ENCODE results near the gene HMGN1.

The HMGN1 gene

DNA sequence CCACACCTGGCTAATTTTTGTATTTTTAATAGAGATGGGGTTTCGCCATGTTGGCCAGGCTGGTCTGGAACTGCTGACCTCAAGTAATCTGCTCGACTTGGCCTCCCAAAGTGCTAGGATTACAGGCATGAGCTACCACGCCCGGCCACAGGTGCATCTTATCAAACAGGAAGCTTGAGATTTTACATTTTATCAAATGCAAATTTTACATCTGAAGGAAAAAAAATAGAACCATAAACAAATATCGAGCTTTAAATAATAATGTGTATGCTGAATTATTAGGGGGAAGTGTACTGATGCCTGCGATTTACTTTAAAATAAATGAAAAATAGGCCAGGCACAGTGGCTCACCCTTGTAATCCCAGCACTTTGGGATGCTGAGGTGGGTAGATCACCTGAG is 18.9 kb downstream of the HMGN1 start:
- DNase-seq (ENCODE audit: low spot score) = no peak

DNA sequence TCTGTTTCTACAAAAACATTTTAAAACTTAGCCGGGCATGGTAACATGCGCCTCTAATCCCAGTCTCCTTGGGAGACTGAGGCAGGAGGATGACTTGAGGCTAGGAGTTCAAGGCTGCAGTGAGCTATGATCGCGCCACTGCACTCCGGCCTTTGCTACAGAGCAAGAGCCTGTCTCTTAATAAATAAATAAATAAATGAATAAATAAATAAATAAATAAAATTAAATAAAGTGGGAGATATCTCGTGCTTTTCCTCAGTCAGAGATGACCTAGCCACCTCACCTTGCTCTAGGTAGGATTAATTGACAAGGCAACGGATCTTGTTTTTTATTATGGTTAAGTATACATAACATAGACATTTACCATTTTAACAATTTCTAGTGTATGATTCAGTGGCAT is 21.2 kb downstream of the HMGN1 start:
- no peak for DNase-seq (ENCODE audit: low spot score)

DNA sequence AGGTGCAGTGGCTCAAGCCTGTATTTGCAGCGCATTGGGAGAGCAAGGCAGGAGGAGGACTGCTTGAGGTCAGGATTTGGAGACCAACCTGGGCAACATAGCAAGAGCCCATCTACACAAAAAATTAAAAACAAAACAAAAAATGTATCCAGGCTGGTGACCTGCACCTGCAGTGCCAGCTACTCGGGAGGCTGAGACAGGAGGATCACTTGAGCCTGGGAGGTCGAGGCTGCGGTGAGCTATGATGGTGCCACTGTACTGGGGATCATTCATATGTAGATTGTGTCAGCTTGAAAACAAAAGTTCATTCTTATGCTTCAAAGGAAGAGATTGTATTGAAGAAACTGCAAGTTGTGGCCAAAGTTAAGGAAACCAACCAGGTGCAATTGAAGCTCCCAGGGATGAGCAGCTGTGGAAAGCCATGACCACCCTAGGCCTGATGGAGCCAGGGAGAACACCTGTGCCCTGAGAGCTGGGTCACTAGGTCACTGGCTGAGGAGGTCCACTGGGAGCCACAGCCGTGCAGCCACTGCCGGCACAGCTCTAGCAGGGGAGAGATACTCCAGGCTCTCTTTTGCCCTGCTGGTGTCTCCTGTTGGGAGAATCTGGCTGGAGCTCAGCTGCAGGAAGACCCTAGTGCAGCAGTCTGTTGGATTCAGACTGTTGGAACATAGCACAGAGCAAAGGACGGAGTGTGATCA is 22.1 kb downstream of the HMGN1 start:
- no peak for DNase-seq (ENCODE audit: low spot score)

DNA sequence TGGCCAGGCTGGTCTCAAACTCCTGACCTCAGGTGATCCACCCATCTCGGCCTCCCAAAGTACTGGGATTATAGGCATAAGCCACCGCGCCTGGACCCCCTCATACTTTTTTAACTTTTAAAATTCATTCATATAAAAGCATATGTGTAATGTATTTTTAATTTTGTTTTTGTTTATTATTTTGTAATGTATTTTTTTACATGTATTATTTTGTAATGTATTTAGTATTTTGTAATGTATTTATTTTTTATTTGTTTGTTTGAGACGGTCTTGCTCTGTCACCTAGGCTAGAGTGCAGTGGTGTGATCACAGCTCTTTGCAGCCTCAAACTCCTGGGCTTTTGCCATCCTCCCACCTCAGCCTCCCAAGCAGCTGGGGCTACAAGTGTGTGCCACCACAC is 23.4 kb downstream of the HMGN1 start:
- no peak for DNase-seq (ENCODE audit: low spot score)

DNA sequence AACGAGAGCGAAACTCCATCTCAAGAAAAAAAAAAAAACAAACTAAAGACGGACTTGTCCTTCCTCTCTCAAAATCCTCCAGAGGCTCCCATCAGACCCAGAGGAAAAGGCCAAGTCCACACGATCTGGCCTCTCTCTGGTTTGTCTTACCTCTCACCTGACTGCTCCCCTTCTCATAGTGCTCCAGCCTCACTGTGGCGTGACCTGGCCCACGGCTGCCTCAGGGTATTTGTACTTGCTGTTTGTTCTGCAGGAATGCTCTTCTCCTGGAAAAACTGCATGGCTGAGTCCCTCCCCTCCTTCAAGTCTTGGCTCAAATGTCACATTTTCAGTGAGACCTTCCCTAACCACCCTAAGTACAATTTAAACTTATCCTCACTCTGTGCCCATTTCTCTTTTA is 27.5 kb downstream of the HMGN1 start:
- no peak for DNase-seq (ENCODE audit: low spot score)

DNA sequence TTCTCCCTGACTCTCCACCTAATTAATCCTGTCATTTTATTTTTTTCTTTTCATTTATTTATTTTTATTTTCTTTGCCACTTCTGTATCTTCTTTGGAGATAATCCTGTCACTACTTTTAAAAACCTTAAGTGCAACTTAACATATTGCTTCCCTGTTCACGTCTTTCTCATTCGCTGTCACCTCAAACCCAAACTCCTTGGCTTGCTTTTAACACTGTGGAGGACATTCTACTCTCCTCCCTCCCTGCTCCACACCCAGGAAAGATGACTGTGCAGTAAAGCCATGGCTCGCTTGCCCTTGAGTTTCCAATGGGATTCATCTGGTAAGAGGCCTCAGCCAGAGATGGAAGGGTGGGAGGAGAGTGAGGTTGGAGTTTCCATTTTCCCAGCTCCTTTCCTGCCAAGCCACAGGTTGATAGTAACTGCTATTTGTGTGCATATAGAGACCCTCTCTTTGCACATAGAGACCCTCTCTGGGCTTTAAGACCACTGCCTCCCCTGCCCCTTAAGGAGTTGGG is 29.0 kb downstream of the HMGN1 start:
- peak; percentile 36 for DNase-seq (ENCODE audit: low spot score)

DNA sequence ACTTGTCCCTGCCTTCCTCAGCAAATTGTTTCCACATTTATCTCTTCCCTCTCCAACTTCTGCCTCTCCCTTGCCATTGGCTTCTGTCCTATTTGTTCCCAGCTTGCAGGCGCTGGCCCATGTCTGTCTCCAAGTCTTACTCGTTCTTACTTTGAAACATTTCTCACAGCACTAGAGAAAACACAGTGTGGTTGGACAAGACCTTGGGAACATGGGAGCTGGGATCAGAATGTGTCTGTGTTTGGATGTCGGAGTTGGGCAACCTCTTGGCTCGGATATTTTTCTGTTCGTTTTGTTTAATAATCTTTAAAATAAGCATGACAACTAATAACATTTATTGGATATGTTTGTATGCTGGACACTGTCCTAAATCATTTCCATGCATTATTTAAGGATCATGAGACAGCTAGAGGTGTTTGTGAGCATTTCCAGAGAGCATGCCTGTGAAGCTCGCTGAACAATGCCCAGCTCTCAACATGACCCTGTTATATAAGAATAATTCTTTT is 29.6 kb downstream of the HMGN1 start:
- DNase-seq (ENCODE audit: low spot score) = peak; percentile 56

DNA sequence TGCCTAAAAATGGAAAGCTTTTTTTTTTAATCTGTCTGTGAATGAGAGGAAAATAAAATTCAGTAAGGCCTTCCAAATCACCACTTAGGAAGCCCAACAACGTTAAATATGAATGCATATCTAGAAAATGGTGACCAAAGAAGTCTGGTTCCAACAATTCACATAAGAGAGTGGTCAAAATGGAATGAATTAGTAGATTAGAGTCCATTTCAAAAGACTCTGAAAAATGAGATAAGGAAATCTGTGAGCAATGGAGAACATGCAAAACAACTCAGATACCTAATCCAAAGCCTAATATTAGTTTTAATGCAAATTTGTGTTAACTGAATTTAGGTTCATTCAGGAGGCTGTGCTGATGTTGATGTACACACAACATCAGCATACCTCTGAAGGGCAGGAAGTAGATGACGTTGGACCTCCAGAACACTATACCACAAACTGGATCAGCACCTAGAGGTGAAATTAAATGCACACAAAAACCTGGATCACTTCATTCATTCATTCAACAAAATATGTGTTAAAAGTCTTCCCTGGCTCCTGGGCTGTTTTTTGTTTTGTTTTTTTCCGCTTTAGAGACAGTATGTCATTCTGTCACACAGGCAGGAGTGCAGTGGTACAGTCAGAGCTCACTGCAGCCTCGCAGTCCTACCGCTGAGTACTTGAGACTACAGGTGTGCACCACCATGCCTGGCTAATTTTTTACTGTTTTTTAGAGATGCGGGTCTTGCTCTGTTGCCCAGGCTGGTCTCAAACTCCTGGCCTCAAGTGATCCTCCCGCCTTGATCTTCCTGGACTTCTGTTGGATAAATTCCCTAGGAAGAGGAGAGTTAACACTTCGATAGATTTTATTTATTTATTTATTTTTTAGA is 30.6 kb downstream of the HMGN1 start:
- no peak for DNase-seq (ENCODE audit: low spot score)

DNA sequence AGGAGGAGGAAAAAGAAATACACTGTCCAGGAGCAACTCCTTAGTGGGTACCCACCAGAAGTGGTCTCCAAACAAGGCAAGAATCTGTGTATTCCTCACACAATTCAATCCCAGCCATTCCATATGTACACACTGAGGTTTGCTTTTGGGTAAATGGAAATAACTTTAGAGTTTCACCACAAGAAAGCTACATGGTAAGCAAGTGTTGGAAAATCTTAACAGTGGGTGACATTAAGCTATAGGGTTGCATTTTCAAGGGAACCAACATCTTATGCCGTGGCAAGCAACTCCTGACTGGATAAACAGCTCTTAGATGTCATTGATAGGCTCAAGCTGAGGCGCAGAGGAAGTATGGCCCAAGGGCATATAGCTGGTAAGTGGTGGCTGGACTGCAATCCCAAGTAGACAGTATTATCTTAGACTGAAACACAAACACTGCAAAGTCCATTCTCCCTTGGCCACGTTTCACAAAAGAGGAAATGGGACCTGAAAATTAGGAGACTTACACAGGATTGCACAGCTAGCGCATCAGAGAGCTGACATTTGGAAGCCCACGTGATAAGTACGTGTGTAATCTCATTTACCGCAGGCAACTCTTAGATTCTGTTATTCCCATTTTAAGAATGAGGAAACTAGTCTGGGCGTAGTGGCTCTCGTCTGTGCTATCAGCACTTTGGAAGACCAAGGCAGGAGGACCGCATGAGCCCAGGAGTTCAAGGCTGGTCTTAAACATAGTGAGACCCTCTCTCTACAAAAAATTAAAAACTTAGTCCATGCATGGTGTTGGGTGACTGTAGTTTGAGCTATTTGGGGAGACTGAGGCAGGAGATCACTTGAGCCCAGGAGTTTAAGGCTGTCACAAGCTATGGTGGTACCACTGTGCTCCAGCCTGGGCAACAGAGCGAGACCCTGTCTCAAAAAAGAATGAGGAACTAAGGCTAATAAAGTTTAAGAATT is 31.5 kb downstream of the HMGN1 start:
- DNase-seq (ENCODE audit: low spot score) = no peak

DNA sequence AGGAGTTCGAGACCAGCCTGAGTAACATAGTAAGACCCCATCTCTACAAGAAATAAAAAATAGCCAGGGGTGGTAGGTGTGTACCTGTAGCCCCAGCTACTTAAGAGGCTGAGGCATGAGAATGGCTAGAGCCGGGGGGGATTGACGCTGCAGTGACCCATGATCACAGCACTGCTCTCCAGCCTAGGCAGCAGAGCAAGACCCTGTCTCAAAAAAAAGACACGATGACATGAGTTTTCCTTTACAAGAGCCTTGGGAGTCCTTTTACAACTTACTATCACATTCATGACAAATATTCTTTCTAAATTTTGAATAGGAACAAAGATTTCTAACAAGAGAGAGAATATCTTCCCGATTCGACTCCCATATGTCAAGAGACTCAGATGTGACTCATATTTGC is 32.2 kb downstream of the HMGN1 start:
- no peak for DNase-seq (ENCODE audit: low spot score)

DNA sequence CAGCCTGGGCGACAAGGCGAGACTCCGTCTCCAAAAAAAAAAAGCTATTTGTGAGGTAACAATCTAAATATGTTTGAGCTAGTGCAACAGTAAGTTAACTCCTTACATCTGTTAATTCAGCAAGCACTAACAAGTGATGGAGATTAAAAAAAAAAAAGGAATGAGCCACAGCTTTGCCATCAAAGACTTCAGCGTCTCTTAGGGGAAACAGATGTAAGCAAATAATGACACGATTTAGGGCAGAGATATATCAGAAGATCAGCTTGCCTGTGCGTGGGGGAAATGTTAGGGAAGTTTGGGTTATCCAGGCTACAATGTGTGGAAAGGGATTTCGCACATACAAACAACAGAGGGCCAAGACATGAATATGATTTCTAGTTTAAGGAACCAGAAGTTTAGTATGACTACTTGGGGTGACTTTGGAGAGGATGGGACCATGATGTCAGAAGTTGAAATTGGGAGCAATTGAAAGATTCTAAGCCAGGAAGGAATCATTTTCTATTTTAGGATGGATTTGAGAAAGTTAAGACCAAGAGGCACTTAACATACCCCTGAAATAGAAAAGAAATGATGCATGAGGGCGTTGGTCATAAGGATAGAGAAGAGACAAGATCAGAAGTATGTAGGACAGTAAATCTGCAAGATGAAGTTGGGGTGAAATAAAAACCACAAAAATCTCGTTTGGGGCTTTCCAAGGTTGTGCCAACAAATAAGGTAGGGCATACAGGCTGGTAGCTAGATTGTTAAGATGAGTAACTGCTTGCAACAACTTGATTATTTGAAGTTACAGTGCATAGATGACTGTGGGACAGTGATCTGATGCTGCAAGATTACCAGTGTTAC is 33.1 kb downstream of the HMGN1 start:
- no peak for DNase-seq (ENCODE audit: low spot score)

DNA sequence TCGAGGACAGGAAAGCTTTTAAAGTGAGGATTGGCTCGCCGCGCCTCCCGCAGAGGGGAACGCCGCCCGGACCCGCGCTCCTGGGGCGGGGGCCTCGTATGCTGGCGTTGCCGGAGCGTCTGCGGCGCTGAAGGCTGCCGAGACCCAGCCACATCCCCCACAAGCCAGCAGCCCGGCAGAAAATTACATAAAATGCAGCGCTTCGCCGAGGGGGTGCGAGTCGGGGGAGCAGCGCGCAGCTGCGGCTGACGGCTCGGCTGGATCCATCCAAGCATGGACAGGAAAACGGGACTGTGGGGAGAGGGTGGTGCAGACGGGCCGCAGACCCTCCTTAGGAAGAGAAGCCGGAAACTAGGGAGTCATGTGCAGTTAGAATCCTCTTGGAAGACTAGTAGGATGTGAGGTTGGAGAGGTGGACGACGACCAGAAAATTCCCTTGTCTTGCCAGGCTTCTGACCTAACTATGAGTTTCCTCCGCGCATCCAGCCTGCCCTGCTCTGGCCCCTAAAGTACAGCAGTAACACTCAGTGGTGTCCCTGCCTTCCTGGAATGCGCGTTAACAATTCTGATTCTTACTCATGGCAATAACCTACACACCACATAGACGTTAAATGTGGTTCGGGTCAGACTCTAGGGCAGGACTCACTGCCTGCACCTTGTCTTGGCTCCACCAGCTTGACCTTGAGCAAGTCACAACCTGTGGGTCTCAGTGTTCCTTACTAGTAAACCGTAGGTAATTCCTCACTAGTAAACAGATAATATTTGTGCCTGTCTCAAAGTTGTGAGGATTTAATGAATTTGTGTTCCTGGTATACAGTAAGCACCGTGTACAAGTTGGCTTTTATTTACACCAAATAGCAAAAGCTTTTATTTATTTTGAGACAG is 34.5 kb downstream of the HMGN1 start:
- DNase-seq (ENCODE audit: low spot score) = peak; percentile 66

DNA sequence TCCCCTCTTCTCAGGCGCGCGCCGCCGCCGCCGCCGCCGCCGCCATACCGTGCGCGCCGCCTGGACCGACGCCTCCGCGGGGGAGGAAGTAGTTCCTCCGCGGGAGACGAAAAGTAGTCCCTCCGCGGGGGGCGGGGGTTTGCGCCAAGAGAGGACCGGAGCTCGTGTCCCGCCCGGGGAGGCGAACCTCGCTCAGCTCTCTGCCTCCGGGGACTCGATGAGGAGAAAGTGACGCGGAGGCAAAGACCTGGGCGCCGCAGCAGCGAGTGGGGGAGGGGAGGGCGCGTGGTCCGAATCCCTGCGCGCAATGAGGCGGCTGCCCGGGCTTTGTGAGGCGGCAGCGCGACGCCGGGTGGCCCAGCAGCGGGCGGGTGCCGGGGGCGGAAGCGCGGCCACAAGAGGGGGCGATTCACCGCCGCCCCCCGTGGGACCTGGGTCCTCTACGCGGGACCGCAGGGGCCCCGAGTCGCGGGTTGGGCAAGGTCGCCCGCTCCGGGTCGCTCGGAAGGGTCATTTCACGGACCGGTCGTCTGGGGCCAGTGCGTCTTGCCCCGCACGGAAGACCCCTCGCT is 35.2 kb downstream of the HMGN1 start, which contains the start of gene BRWD1:
BRWD1 (minus strand) TSS at position 62 of the 572 bp plus-strand sequence. CDS start 141 bp downstream, outside the sequence.
- DNase-seq (ENCODE audit: low spot score) = peak; percentile 89

DNA sequence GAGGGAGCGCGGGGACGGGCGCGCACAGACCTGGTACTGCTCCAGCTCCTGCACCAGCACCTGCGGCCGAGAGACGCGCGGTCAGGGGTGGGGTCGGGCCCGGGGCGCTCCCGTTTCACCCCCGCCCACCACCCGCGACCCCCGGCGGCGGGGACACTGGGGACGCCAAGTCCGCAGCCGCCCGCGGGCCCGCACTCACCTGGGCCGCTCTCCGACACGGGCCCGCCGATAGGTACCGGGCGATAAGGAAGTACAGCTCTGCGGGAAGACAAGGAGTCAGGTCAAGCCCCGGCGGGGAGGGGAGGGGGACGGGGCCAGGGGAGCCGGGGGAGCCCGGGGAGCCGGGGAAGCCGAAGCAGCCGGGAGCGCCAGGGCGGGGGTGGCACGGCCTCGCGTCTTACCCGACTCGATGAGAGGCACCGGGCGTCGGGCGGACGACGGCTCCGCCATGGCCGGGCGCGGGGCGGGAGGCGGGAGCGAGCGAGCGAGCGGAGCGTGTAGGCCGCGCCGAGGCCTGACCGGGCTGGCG is 35.8 kb downstream of the HMGN1 start:
- peak; percentile 20 for DNase-seq (ENCODE audit: low spot score)

DNA sequence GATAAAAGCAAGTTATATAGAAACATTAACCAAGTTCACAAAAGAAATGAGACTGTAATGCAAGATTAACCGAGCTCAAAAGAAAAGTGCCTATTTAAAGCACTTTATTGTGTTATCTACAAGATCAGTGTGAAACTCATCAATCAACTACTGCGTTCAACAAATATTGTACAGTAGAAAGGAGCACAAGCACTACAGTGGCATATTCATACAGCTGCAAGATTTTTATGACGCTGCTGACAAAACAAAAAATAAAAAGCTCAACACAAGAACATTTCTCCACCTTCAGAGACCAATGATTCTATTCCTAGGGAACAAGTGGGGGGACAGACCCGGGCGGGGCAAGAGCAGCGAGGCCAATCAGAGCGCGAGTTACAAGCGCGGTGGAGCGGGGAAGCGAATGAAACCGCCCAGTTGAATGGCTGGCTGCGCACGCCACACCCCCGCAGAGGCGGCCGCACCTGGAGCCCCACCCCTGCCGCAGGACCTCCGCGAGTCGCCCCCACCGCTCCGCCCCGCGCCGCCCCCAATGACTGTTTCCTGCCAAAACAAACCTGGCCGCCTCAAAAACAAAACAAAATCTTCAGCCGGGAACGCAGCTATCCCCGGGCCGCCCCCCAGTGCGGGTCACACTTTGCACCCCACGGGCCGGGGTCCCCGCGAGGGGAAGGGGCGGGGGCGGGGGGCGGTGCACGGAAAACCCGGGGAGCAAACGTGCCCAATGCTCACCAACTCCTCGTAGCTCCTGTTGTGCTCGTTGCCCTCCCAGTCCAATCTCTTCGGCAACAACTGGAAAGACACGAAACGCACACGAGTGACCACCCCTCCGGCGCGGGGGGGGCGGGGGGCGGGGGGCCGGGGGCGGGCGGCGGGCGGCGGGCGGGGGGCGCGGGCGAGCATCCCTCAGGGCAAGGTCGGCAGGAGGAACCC is 36.5 kb downstream of the HMGN1 start:
- peak; percentile 99 for DNase-seq (ENCODE audit: low spot score)

DNA sequence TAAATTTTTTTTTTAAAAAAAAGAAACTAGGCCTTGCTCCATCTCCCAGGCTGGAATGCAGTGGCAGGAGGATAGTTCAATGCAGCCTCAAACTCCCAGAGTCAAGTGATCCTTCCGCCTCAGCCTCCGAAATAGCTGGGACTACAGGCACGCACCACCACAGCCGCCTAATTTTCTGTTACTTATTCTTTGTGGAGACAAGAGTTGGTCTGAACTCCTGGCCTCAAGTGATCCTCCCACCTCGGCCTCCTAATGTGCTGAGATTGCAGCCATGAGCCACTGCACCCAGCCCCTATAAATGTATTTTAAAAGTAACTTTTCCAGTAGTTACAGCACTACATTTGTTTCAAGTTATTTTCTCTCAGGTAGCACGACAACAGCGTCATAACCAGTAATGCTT is 37.7 kb downstream of the HMGN1 start:
- no peak for DNase-seq (ENCODE audit: low spot score)

DNA sequence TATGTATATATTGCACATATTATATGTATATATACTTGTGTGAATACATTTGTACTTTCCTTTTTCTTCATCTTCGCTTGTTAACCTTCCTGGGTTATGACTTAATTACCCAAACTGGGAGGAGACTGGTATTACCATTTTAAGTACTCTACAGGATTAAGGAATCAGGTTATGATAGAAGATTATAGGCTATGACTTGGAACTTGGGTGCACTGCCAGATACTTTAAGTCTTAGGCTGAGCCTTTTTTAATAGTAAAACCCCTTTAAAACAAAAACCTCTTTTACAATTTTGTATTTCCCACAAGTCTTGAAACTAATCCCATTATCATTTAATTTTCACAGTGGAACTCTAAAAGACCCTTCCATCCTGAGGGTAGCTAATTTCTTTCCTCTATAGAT is 41.4 kb downstream of the HMGN1 start:
- DNase-seq (ENCODE audit: low spot score) = no peak

DNA sequence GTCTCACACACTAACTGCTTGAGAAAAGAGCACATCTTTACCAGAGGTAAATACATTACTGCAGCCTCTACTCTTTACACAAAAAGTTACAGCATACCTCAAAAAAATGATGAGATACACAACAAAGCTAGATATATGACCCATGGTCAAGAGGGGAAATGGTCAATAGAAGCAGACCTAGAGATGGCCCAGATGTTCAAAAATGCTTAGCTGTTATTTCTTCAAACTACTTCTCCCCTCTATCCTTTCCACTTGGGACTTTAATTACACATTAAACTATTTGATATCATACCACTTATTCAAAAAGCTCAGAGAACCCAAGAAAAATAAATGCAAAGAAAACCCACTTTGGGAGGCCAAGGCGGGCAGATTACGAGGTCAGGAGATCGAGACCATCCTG is 48.3 kb downstream of the HMGN1 start:
- DNase-seq (ENCODE audit: low spot score) = no peak
